ENCODE results near the gene CTU1.

GRCh38 chr19:51101171-51101865, 6.9 kb downstream of the CTU1 start:
- no peak for TF ChIP-seq CTCF (IDR thresholded peaks at IDR 0.05; ENCODE audit: poor library complexity)
- no peak for TF ChIP-seq EZH2 (IDR thresholded peaks at IDR 0.05; ENCODE audit: borderline replicate concordance)
- TF ChIP-seq EZH2phosphoT487 (IDR thresholded peaks at IDR 0.05; ENCODE audit: low read depth, severe bottlenecking, unreplicated experiment) = no peak
